ENCODE measurements around the gene RTN1.
A peak's percentile ranks its signal among the peaks of the same experiment; 100 is the strongest.

The RTN1 gene

GRCh38 chr14:59832653-59833294, 37.8 kb downstream of the RTN1 start:
- no peak for TF ChIP-seq CTCF (IDR thresholded peaks at IDR 0.05)
- Mint-ChIP-seq H3K27me3 (ENCODE audit: low read depth, poor library complexity) (peaks cover 8% of the 10 kb centered on the region), H3K27ac (no peak overlapping the region), H3K4me1 (peaks cover 15% of the 10 kb centered on the region), H3K9me3 (no peaks in the 10 kb centered on the region), H3K36me3 (ENCODE audit: low read depth) (no peaks in the 10 kb centered on the region), H3K4me3 (no peak overlapping the region)
- DNase-seq: no peak

DNA sequence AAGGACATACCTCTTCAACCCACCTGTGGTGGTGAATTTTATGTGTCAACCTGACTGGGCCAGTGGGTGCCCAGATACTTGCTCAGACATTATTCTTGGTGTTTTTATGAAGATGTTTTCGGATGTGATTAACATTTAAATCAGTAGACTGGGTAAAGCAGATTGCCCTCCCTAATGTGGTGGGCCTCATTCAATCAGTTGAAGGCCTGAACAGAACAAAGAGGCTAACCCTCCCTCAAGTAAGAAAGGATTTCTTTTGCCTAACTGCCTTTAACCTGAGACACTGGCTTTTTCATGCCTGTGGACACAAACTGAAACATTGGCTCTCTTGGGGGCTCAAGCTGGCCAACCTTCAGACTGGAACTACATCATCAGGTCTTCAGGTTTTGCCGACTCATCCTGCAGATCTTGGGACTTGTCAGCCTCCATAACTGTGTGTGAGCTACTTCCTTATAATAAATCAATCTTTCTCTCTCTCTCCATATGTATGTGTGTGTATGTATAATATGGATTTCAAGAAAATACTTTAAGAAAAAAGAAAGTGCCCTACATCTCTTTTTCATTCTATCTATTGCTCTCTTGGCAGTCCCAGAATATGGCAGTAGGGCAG, 39.4 kb downstream of the RTN1 start:
- H3K36me3 Mint-ChIP-seq (ENCODE audit: low read depth): no peaks in the 10 kb centered on the region
- no peak overlapping the region for H3K4me3 Mint-ChIP-seq
- DNase-seq: no peak
- no peak for TF ChIP-seq CTCF (IDR thresholded peaks at IDR 0.05)
- H3K27ac Mint-ChIP-seq: no peak overlapping the region
- H3K9me3 Mint-ChIP-seq: no peaks in the 10 kb centered on the region
- H3K4me1 Mint-ChIP-seq: peaks cover 21% of the 10 kb centered on the region
- peaks cover 4% of the 10 kb centered on the region for H3K27me3 Mint-ChIP-seq (ENCODE audit: low read depth, poor library complexity)

- peaks cover 21% of the 10 kb centered on the region for H3K4me1 Mint-ChIP-seq
- no peak for TF ChIP-seq CTCF (IDR thresholded peaks at IDR 0.05)
- no peak overlapping the region for H3K27ac Mint-ChIP-seq
- no peaks in the 10 kb centered on the region for H3K9me3 Mint-ChIP-seq
- DNase-seq: no peak
- no peaks in the 10 kb centered on the region for H3K36me3 Mint-ChIP-seq (ENCODE audit: low read depth)
- no peak overlapping the region for H3K4me3 Mint-ChIP-seq
- peaks cover 4% of the 10 kb centered on the region for H3K27me3 Mint-ChIP-seq (ENCODE audit: low read depth, poor library complexity)
Measured at GRCh38 chr14:59830338-59830734, 40.2 kb downstream of the RTN1 start.

DNA sequence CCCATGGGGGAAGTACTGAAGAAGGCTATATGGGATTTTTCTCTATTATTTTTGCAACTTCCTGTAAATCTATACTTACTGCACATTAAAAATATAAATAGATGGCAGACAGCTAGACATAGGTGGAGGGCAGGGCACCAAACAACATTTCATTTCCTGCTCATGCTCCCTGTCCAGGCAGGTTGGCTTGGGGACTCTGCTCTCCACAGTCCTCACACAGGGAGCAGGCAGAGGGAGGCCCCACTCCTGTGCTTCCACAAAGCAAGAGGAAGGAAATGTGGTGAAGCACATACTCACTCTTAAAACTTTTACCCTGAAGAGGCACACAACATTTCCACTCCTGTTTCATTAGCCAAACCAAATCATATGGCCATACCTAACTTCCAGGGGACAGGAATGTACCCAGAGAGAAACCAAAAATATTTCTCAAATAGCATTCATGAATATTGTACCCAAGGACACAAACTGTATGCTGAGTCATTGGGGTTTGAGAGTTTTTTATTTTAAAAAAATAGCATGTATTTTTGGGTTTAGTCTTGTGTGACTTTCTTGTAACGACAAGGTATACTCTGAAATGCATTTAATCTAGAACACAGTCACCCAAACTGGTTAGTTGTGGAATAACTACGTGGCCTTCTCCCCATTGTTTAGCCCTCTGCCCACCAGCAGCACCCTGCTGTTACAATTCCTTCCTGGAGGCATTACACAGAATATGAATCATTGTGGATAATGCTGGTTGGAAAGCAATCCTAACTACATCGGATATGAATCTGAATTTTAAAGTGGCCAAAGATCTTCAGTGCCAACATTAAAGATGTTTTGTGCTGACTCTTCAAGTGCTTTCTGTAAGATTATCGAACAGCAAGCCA, 40.9 kb downstream of the RTN1 start:
- H3K27me3 Mint-ChIP-seq (ENCODE audit: low read depth, poor library complexity): no peaks in the 10 kb centered on the region
- H3K9me3 Mint-ChIP-seq: no peaks in the 10 kb centered on the region
- no peaks in the 10 kb centered on the region for H3K36me3 Mint-ChIP-seq (ENCODE audit: low read depth)
- TF ChIP-seq CTCF (IDR thresholded peaks at IDR 0.05): no peak
- H3K27ac Mint-ChIP-seq: no peak overlapping the region
- no peak overlapping the region for H3K4me3 Mint-ChIP-seq
- DNase-seq: no peak
- peaks cover 21% of the 10 kb centered on the region for H3K4me1 Mint-ChIP-seq

DNA sequence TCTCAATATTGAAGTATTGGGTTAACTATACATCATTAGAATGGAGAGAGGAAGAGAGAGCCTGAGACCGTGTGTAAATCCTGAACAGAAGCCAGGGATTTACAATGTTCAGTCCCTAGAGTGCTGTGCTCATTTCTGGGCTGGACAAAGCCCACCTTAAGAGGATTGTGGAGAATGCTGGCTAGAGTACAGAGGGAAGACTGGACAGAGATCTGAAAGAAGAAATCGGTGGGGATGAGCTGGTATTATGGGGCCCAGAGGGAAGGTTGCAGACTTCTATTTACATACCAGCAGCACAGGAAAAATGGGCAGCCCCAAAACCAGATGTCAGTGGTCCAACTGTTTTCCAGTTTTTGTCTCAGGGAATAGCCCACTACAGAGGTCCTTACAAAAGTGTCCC, 42.3 kb downstream of the RTN1 start:
- no peak for TF ChIP-seq CTCF (IDR thresholded peaks at IDR 0.05)
- Mint-ChIP-seq H3K4me1 (peaks cover 21% of the 10 kb centered on the region), H3K9me3 (no peaks in the 10 kb centered on the region), H3K4me3 (no peak overlapping the region), H3K27ac (peak overlapping the region; percentile 64), H3K36me3 (ENCODE audit: low read depth) (no peaks in the 10 kb centered on the region), H3K27me3 (ENCODE audit: low read depth, poor library complexity) (no peaks in the 10 kb centered on the region)
- no peak for DNase-seq

All from nephron progenitor cell (in vitro differentiated cells).